ENCODE data around the gene LCOR.
"Not testable (repeated sequence)": the region's sequence is repeated elsewhere in the genome, so short reads cannot be mapped to it uniquely, and the experiment has no call there.

Gene LCOR

GRCh38 chr10:96840841-96841518 is 8.9 kb downstream of the LCOR start:
- DNase-seq (ENCODE audit: low spot score): no peak

- no peak for DNase-seq (ENCODE audit: low spot score)
Measured at GRCh38 chr10:96842896-96843723, 11.0 kb downstream of the LCOR start.

- no peak for DNase-seq (ENCODE audit: low spot score)
Measured at GRCh38 chr10:96843823-96844222, 11.7 kb downstream of the LCOR start.

DNA sequence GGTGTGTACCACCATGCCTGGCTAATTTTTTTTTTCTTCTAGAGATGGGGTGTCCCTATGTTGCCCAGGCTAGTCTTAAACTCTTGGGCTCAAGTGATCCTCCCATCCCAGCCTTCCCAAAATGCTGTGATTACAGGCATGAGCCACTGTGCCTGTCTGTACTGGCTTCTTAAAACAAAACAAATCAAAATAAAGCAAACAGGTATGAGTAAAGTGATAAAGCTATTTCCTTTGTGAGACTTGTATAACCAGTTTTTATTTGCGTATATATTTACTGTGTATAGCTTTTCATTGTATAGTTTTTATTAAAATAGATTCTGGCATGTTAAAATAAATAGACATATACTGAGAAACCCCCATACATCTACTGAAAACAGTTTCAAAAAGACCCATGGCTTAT is 14.3 kb downstream of the LCOR start:
- DNase-seq (ENCODE audit: low spot score): no peak

- no peak for DNase-seq (ENCODE audit: low spot score)
Measured at GRCh38 chr10:96846926-96847325, 14.8 kb downstream of the LCOR start.

GRCh38 chr10:96847356-96847755 is 15.3 kb downstream of the LCOR start:
- not testable (repeated sequence) for DNase-seq (ENCODE audit: low spot score)

- DNase-seq (ENCODE audit: low spot score): no peak
Measured at GRCh38 chr10:96850113-96850512, 18.0 kb downstream of the LCOR start.

- DNase-seq (ENCODE audit: low spot score): no peak
Measured at GRCh38 chr10:96850825-96851224, 18.7 kb downstream of the LCOR start.

DNA sequence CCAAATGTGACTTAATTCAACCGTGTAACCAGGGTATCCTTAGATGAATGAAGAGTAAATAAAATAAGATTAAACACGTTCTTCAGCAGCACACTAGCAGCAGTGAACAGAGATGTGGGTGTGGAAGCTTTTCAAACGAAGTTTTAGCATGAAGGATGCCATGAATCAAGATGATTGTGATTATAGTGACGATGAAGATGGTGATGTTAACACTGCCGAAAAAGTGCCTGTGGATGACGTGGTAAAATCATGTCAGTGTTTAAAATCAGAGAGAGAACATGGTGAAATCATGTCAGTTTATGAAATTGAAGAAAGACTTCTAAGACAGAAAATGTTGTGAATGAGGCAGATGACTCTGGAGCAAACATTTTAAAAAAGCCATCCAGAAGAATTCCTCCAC is 19.2 kb downstream of the LCOR start:
- DNase-seq (ENCODE audit: low spot score): no peak

DNA sequence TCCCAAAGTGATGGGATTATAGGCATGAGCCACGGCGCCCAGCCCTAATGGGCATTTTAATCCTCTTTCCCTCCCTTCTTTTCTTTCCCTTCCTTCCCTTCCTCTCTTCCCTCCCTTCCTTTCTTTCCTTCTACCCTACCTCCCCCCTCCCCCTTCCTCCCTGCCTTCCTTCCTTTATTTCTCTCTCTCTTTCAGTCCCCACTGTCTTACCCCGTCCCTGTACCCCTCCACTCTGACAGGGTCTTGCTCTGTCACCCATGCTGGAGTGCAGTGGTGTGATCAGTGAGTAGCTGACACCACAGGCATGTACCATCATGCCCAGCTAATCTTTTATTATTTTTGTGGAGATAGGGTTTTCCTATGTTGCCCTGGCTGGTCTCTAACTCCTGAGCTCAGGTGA is 24.2 kb downstream of the LCOR start:
- DNase-seq (ENCODE audit: low spot score): no peak

GRCh38 chr10:96857301-96858012 is 25.4 kb downstream of the LCOR start:
- DNase-seq (ENCODE audit: low spot score): no peak

GRCh38 chr10:96858038-96858705 is 26.1 kb downstream of the LCOR start:
- DNase-seq (ENCODE audit: low spot score): no peak

GRCh38 chr10:96858706-96859050 is 26.6 kb downstream of the LCOR start:
- peak; percentile 26 for DNase-seq (ENCODE audit: low spot score)

DNA sequence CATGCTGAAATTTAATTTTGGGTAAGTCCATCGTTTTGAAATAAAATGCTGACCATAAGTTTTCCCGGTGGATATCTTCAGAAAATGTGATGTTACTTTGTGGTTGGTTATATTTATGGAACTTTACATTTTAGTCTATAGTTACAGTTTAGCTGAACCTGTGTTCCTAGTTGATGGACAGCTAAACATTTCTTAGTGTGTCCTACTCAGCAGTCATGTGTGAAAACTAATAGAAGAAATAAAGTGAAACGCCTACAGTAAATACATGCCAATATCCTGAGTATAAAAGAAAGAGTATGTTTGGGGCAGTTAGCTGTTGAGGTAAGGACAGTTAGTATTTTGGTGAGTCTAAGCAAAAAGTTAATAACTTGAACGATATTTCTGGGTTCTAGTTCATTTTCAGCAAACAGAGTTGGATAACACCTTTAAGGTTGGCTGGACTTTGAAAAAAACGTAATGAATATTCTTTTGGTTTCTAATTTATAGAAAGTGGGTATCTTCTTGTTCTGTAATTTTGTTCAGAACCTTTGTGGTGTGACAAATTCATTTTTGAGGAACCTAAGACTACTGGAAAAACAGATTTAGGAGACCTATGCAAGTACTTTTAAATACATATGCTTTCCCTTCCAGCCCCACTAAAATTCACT is 28.7 kb downstream of the LCOR start:
- no peak for DNase-seq (ENCODE audit: low spot score)

DNA sequence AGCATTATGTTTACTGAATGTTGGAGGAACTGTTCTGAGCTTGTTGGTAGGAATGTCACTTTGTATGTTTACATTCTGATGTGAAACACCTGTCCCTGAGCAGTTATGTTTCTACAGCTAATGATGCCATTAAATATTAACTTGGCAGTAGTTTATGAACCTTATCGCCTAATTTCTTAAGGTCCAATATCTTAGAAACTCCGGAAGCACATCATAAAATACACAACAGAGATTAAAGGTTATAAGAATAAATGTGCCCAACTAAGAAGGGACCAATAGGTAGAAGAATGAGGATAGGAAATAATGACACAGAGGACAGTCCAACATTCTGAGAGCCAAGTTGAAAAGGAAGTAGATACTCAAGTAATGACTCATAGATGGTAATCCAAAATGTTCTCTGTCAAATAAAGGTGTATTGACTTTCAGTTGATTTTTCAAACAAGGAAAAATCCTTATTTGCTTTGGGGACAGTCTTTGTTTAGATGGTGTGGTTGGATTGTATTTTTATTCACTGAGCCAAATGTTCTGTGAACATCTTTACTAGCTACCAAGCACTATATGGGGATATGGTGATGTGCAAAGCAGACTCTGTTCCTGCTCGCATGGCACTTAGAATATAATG is 31.9 kb downstream of the LCOR start:
- DNase-seq (ENCODE audit: low spot score): no peak

DNA sequence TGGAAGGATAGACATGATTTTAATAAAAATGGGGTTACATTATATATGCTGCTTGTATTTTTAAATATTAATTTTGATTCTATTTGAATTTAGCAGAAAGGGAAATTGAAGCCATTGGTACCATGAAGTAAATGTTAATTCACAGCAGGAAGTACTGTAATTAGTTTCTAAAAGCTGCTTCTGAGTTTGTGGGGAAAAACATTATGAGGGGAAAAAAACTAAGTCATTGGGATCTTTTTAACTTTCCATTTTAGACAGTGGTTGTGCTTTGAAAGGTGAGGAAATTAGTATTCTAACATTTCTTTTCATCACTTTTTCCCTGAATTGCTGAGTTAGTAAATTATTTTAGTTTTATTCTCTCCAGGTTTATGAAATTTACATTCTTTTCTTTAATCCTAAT is 41.0 kb downstream of the LCOR start:
- DNase-seq (ENCODE audit: low spot score): no peak

GRCh38 chr10:96873756-96874467 is 41.8 kb downstream of the LCOR start:
- no peak for DNase-seq (ENCODE audit: low spot score)

DNA sequence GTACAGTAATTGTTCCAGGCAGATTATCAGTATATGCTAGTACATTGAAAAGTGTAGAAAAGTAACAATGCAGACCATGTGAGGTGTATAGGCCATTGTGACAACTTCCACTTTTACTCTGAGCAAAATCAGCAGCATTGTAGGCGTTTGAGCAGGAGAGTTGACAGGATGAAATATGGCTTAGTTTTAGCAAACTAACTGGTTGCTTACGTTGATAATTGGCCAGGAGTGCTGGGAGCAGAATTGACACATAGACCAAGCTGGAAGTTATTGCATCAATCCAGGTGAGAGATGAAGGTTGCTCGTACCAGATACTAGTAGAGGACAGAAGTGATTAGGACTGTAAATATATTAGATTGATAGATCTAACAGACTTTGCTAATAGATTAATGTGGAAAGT is 46.0 kb downstream of the LCOR start:
- no peak for DNase-seq (ENCODE audit: low spot score)

DNA sequence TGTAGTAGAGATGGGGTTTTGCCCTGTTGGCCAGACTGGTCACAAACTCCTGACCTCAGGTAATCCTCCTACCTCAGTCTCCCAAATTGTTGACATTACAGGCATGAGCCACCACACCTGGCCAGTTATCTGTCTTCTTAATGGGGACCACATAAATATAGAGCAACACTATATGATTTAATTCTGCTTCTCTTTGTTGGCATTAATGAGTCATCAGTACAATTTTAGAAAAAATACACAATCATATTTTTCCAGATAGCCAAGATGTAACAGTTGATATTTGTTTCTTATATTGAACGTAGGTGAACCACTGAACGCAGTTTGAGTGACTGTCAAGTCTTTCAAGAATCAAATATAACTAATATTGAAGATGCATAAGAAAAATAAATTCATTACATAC is 48.5 kb downstream of the LCOR start:
- no peak for DNase-seq (ENCODE audit: low spot score)

GRCh38 chr10:96889415-96890171 is 57.5 kb downstream of the LCOR start:
- DNase-seq (ENCODE audit: low spot score): no peak

Data from hematopoietic multipotent progenitor cell treated with erythropoietin and hydrocortisone succinate and interleukin-3 and kit ligand, for 17 days (in vitro differentiated cells).